OCI-LY7 (cell line): ENCODE measurements around the gene GPR42. TPM values are rescaled to one million over a fixed set of nuclear protein-coding genes. Genes with fewer than 3 reads are reported as not detected.

ENCODE experiments used
- BruUV-seq: library from RNA; stranded (reverse); fragments of 400-500 nt; replicated peaks from 2 replicates; lab custom pipeline; 2021; lab: Mats Ljungman, UMichigan
- CTCF ChIA-PET: fragments of 300-600 bp; sonication (Branson Sonifier 250); formaldehyde crosslinking; loops from one replicate; lab custom pipeline; 2022; ENCODE audit warnings: antibody characterized with exemption; ENCODE audit not compliant: unreplicated experiment; lab: Charles Lee
- POLR2A ChIA-PET: fragments of 300-600 bp; sonication (Branson Sonifier 250); formaldehyde crosslinking; loops from one replicate; lab custom pipeline; 2022; ENCODE audit warnings: antibody characterized with exemption; lab: Charles Lee
- DNase-seq: peaks from one replicate; pipeline ENCODE4 v3.0.0-alpha.2; 2015; ENCODE audit warnings: low spot score
- H2AFZ ChIP-seq: fragments of 200-600 bp; sonication (generic), shearing (Covaris generic); 2 replicates; pipeline ENCODE4 v1.6.1; 2014; ENCODE audit warnings: mild to moderate bottlenecking, antibody characterized with exemption, low read length, moderate library complexity
- H3K27ac ChIP-seq: fragments of 200-600 bp; sonication (generic); 2 replicates; pipeline ENCODE4 v1.5.1; 2014; ENCODE audit warnings: mixed run types, low read depth, mild to moderate bottlenecking, moderate library complexity, low read length, inconsistent platforms; ENCODE audit not compliant: poor library complexity, severe bottlenecking
- H3K36me3 ChIP-seq: fragments of 200-600 bp; sonication (generic); 2 replicates; pipeline ENCODE4 v1.6.1; 2014; ENCODE audit warnings: mild to moderate bottlenecking, antibody characterized with exemption, low read length, moderate library complexity, mixed read lengths; ENCODE audit not compliant: insufficient read depth
- H3K4me1 ChIP-seq: fragments of 200-600 bp; sonication (generic); 2 replicates; pipeline ENCODE4 v1.5.1; 2014; ENCODE audit warnings: mild to moderate bottlenecking, low read length; ENCODE audit not compliant: insufficient read depth, poor library complexity, severe bottlenecking
- H3K4me2 ChIP-seq: fragments of 200-600 bp; sonication (generic); 2 replicates; pipeline ENCODE4 v1.6.1; 2014; ENCODE audit warnings: mild to moderate bottlenecking, low read length
- H3K4me3 ChIP-seq: fragments of 200-600 bp; sonication (generic); 2 replicates; pipeline ENCODE4 v1.5.1; 2014; ENCODE audit warnings: mild to moderate bottlenecking, low read depth, low read length; ENCODE audit not compliant: poor library complexity, severe bottlenecking
- H3K79me2 ChIP-seq: fragments of 200-600 bp; sonication (generic); 2 replicates; pipeline ENCODE4 v1.6.1; 2016; ENCODE audit warnings: low read depth, mild to moderate bottlenecking, low read length, moderate library complexity, mixed read lengths; ENCODE audit not compliant: insufficient read depth
- H3K9me2 ChIP-seq: fragments of 200-600 bp; sonication (generic); 2 replicates; pipeline ENCODE4 v1.6.1; 2016; ENCODE audit warnings: mild to moderate bottlenecking, low read length, mixed read lengths; ENCODE audit not compliant: insufficient read depth
- H3K9me3 ChIP-seq: fragments of 200-600 bp; sonication (generic); 2 replicates; pipeline ENCODE4 v1.6.1; 2014; ENCODE audit warnings: mild to moderate bottlenecking, mixed run types, low read length, mixed read lengths
- H4K20me1 ChIP-seq: fragments of 200-600 bp; sonication (generic); 2 replicates; pipeline ENCODE4 v1.6.1; 2014; ENCODE audit warnings: mild to moderate bottlenecking, antibody characterized with exemption, low read length, moderate library complexity, mixed read lengths; ENCODE audit not compliant: insufficient read depth
- CTCF ChIP-seq: fragments of 200-600 bp; sonication (generic); conservative IDR thresholded peaks from 2 replicates; pipeline ENCODE4 v1.5.1; 2014; ENCODE audit warnings: mild to moderate bottlenecking, antibody characterized with exemption, low read length, moderate library complexity, mixed read lengths
- EZH2phosphoT487 ChIP-seq: fragments of 200-600 bp; sonication (generic); IDR thresholded peaks from 2 replicates; pipeline ENCODE4 v1.6.1; 2018; ENCODE audit warnings: low read depth, borderline replicate concordance, mild to moderate bottlenecking, mixed run types, antibody characterized with exemption, low read length, moderate library complexity, mixed read lengths
- intact Hi-C: fragments of 100-400 bp; cut with micrococcal nuclease; formaldehyde crosslinking; loops from one replicate; pipeline ENCODE4 v1.10.0; 2022; ENCODE audit not compliant: unreplicated experiment
- total RNA-seq, 2 experiments: library from RNA; depleted of rRNA in 1 of 2; stranded (reverse); fragments of >200 nt in 1 of 2; shearing (Covaris generic) in 1 of 2; gene quantifications; 2 replicates each; pipeline ENCODE4 v1.2.3, GENCODE V29; 2014 to 2022

Gene GPR42
- total RNA-seq, 2 experiments from 2014 or later = 0.06 TPM; not detected in 1

GRCh38 chr19:35408284-35409171 is 37.7 kb downstream of the GPR42 start:
- H4K20me1 ChIP-seq = no peaks in the 10 kb centered on the region
- no peaks in the 10 kb centered on the region for H3K9me3 ChIP-seq
- POLR2A ChIA-PET = no interaction called here
- H3K4me1 ChIP-seq = no peaks in the 10 kb centered on the region
- CTCF ChIA-PET = no interaction called here
- BruUV-seq = no TSS peak
- peak; percentile 19 for DNase-seq
- H3K27ac ChIP-seq = no peak overlapping the region
- intact Hi-C loops = no loop called here
- no peaks in the 10 kb centered on the region for H3K79me2 ChIP-seq
- no peaks in the 10 kb centered on the region for H3K36me3 ChIP-seq
- no peaks in the 10 kb centered on the region for H3K9me2 ChIP-seq
- H3K4me3 ChIP-seq = no peak overlapping the region
- H3K4me2 ChIP-seq = no peak overlapping the region
- H2AFZ ChIP-seq = no peak overlapping the region
- TF ChIP-seq CTCF (no peak), EZH2phosphoT487 (no peak)

GRCh38 chr19:35409191-35409590 is 38.3 kb downstream of the GPR42 start:
- no peaks in the 10 kb centered on the region for H3K36me3 ChIP-seq
- H3K79me2 ChIP-seq = no peaks in the 10 kb centered on the region
- no peak overlapping the region for H3K27ac ChIP-seq
- ChIA-PET POLR2A (no interaction called here), CTCF (no interaction called here)
- H3K4me3 ChIP-seq = no peak overlapping the region
- H3K9me2 ChIP-seq = no peaks in the 10 kb centered on the region
- no peak overlapping the region for H3K4me2 ChIP-seq
- no peak for DNase-seq
- H3K9me3 ChIP-seq = no peaks in the 10 kb centered on the region
- no peaks in the 10 kb centered on the region for H4K20me1 ChIP-seq
- H2AFZ ChIP-seq = no peak overlapping the region
- H3K4me1 ChIP-seq = no peaks in the 10 kb centered on the region
- TF ChIP-seq CTCF = no peak
- no peak for TF ChIP-seq EZH2phosphoT487
- BruUV-seq = no TSS peak
- intact Hi-C loops = no loop called here

- H3K4me3 ChIP-seq = no peak overlapping the region
- no peak overlapping the region for H3K27ac ChIP-seq
- H3K36me3 ChIP-seq = no peaks in the 10 kb centered on the region
- BruUV-seq = no TSS peak
- TF ChIP-seq CTCF = no peak
- no peak for TF ChIP-seq EZH2phosphoT487
- no peak overlapping the region for H3K4me2 ChIP-seq
- H4K20me1 ChIP-seq = no peaks in the 10 kb centered on the region
- intact Hi-C loops = no loop called here
- ChIA-PET POLR2A (no interaction called here), CTCF (no interaction called here)
- H3K9me3 ChIP-seq = no peaks in the 10 kb centered on the region
- no peak overlapping the region for H2AFZ ChIP-seq
- no peak for DNase-seq
- no peaks in the 10 kb centered on the region for H3K79me2 ChIP-seq
- H3K9me2 ChIP-seq = no peaks in the 10 kb centered on the region
- H3K4me1 ChIP-seq = no peaks in the 10 kb centered on the region
Observed at GRCh38 chr19:35410487-35410886, 39.6 kb downstream of the GPR42 start.
